Liver (tissue), 9 donors: ENCODE measurements around the gene TLCD1. TPM values are rescaled to one million over a fixed set of nuclear protein-coding genes. Genes with fewer than 3 reads are reported as not detected.
"Not testable (repeated sequence)": the region's sequence is repeated elsewhere in the genome, so short reads cannot be mapped to it uniquely, and the experiment has no call there.

Source experiments
- DNase-seq: peaks from one replicate; pipeline ENCODE4 v3.0.0-alpha.2; 2017; ENCODE audit warnings: low spot score
- H3K27ac ChIP-seq, 2 donors: one replicate each; pipeline ENCODE4 v1.7.0; 2013; ENCODE audit warnings: inconsistent platforms in 2 of 2, low read length in 2 of 2, control low read depth in 1 of 2, low read depth in 1 of 2, mild to moderate bottlenecking in 1 of 2
- H3K27me3 ChIP-seq, 4 donors: one replicate each; pipeline versions ENCODE4 v1.6.1 to v1.7.0; 2013; ENCODE audit warnings: low read length in 3 of 4, inconsistent platforms in 1 of 4, mild to moderate bottlenecking in 1 of 4, moderate library complexity in 1 of 4; ENCODE audit not compliant: control insufficient read depth in 4 of 4, insufficient read depth in 4 of 4
- H3K36me3 ChIP-seq, 4 donors: one replicate each; pipeline versions ENCODE4 v1.6.1 to v1.7.0; 2013; ENCODE audit warnings: low read length in 3 of 4, mild to moderate bottlenecking in 3 of 4, low read depth in 1 of 4, moderate library complexity in 1 of 4; ENCODE audit not compliant: control insufficient read depth in 4 of 4, insufficient read depth in 3 of 4
- H3K4me1 ChIP-seq, 4 donors: one replicate each; pipeline versions ENCODE4 v1.6.1 to v1.7.0; 2013; ENCODE audit warnings: low read length in 3 of 4, mild to moderate bottlenecking in 3 of 4, moderate library complexity in 1 of 4; ENCODE audit not compliant: control insufficient read depth in 4 of 4, insufficient read depth in 4 of 4
- H3K4me3 ChIP-seq, 3 donors: one replicate each; pipeline versions ENCODE4 v1.6.1 to v1.7.0; 2013; ENCODE audit warnings: low read length in 3 of 3, control low read depth in 1 of 3, low read depth in 1 of 3, mild to moderate bottlenecking in 1 of 3
- H3K9ac ChIP-seq, 2 donors: one replicate each; pipeline ENCODE4 v1.7.0; 2013; ENCODE audit warnings: low read length in 2 of 2, mild to moderate bottlenecking in 2 of 2, moderate library complexity in 2 of 2, control low read depth in 1 of 2, low read depth in 1 of 2
- H3K9me3 ChIP-seq, 4 donors: one replicate each; pipeline versions ENCODE4 v1.6.1 to v1.7.0; 2013; ENCODE audit warnings: low read length in 3 of 4; ENCODE audit not compliant: control insufficient read depth in 4 of 4
- ATF3 ChIP-seq: IDR thresholded peaks from 2 replicates; pipeline ENCODE4 v1.6.1; 2016; ENCODE audit warnings: antibody characterized with exemption
- EGR1 ChIP-seq, 2 donors: IDR thresholded peaks; 2 replicates each; pipeline ENCODE4 v1.6.1; 2016 to 2018; ENCODE audit warnings: antibody characterized with exemption in 2 of 2, low read depth in 2 of 2
- FOXA2 ChIP-seq: IDR thresholded peaks from 2 replicates; pipeline ENCODE4 v1.6.1; 2016; ENCODE audit warnings: antibody characterized with exemption
- GABPA ChIP-seq, 2 donors: IDR thresholded peaks in 1 of 2; conservative IDR thresholded peaks in 1 of 2; 2 replicates each; pipeline ENCODE4 v1.6.1; 2016; ENCODE audit warnings: antibody characterized with exemption in 2 of 2, mild to moderate bottlenecking in 1 of 2, moderate library complexity in 1 of 2
- HNF4G ChIP-seq: IDR thresholded peaks from 2 replicates; pipeline ENCODE4 v1.6.1; 2016; ENCODE audit warnings: antibody characterized with exemption
- JUND ChIP-seq, 2 donors: IDR thresholded peaks; 2 replicates each; pipeline ENCODE4 v1.6.1; 2016; ENCODE audit warnings: antibody characterized with exemption in 2 of 2
- NR2F2 ChIP-seq: IDR thresholded peaks from 2 replicates; pipeline ENCODE4 v1.6.1; 2016; ENCODE audit warnings: antibody characterized with exemption
- RAD21 ChIP-seq, 2 donors: IDR thresholded peaks; 2 replicates each; pipeline ENCODE4 v1.6.1; 2016; ENCODE audit warnings: antibody characterized with exemption in 2 of 2, mild to moderate bottlenecking in 2 of 2
- REST ChIP-seq: IDR thresholded peaks from 2 replicates; pipeline ENCODE4 v1.6.1; 2016; ENCODE audit warnings: antibody characterized with exemption, mild to moderate bottlenecking
- RXRA ChIP-seq, 2 donors: IDR thresholded peaks; 2 replicates each; pipeline ENCODE4 v1.6.1; 2017 to 2018; ENCODE audit warnings: antibody characterized with exemption in 2 of 2, mild to moderate bottlenecking in 1 of 2
- SP1 ChIP-seq: IDR thresholded peaks from 2 replicates; pipeline ENCODE4 v1.6.1; 2018; ENCODE audit warnings: antibody characterized with exemption, mild to moderate bottlenecking
- YY1 ChIP-seq: IDR thresholded peaks from 2 replicates; pipeline ENCODE4 v1.6.1; 2016; ENCODE audit warnings: antibody characterized with exemption, mild to moderate bottlenecking
- WGBS: extraction: QIAGEN DNeasy Blood & Tissue Kit; methylation state at CpG from one replicate; pipeline ENCODE4 v1.1.7; 2013; 5-methylcytosine and 5-hydroxymethylcytosine counted together
- polyA plus RNA-seq, 2 donors: library from polyadenylated mRNA; stranded (reverse) in 1 of 2; unstranded in 1 of 2; fragments of 200-250 nt in 1 of 2; fragments of >200 nt in 1 of 2; fragmentation: Nextera tagmentation in 1 of 2; extraction: Ambion mirVana in 1 of 2; gene quantifications; one replicate each; pipeline versions ENCODE4 v1.2.1 to v1.2.3, GENCODE V29; 2013 to 2015
- total RNA-seq, 2 donors: library from RNA; depleted of rRNA; stranded (reverse); fragments of >200 nt; gene quantifications; one replicate each; pipeline ENCODE4 v1.2.3, GENCODE V29; 2014
- TF ChIP-seq, protein P1 (sequence below): IDR thresholded peaks from 2 replicates; pipeline ENCODE4 v1.6.1; 2016; ENCODE audit warnings: antibody characterized with exemption
- donor health status: healthy.
- donor health status: healthy.
- donor health status: healthy.
- donor health status: healthy.
- donor health status: healthy.

TLCD1 gene
- total and polyA plus RNA-seq, 4 donors, result 4.4 to 8.8 (median 6.5) TPM

GRCh38 chr17:28724500-28725165 is 1.4 kb downstream of the TLCD1 start (continued):
- TF ChIP-seq, protein P1, sequence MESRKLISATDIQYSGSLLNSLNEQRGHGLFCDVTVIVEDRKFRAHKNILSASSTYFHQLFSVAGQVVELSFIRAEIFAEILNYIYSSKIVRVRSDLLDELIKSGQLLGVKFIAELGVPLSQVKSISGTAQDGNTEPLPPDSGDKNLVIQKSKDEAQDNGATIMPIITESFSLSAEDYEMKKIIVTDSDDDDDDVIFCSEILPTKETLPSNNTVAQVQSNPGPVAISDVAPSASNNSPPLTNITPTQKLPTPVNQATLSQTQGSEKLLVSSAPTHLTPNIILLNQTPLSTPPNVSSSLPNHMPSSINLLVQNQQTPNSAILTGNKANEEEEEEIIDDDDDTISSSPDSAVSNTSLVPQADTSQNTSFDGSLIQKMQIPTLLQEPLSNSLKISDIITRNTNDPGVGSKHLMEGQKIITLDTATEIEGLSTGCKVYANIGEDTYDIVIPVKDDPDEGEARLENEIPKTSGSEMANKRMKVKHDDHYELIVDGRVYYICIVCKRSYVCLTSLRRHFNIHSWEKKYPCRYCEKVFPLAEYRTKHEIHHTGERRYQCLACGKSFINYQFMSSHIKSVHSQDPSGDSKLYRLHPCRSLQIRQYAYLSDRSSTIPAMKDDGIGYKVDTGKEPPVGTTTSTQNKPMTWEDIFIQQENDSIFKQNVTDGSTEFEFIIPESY, result no peak
- TF ChIP-seq SP1, result no peak
- TF ChIP-seq EGR1 (IDR thresholded peaks at IDR 0.05; ENCODE audit: low read depth in 2 of 2), result no peak
- TF ChIP-seq RXRA (IDR thresholded peaks at IDR 0.05), result no peak
- no peak for TF ChIP-seq RAD21 (IDR thresholded peaks at IDR 0.05)
- TF ChIP-seq HNF4G, result no peak

DNA sequence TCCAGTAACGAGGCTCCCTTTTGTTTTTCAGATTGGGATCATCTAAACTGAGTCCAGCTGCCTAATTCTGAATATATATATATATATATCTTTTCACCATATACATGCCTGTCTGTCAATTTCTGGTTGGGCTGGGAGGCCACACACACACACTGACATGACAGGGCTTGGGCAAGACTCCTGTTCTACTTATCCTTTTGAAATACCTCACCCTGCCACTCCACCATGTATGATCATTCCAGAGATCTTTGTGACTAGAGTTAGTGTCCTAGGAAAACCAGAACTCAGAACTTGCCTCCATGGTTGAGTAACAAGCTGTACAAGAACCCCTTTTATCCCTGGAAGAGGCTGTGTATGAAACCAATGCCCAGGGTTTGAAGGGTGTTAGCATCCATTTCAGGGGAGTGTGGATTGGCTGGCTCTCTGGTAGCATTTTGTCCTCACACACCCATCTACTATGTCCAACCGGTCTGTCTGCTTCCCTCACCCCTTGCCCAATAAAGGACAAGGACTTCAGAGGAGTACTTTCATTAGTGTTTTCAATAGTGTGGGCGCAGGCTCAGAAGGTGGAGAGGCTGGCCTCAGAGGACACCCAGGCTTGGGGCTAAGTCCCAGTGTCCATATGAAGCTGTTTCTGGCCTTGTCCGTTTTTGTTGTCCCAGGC is 2.1 kb downstream of the TLCD1 start:
- not testable (repeated sequence) for H3K9ac ChIP-seq, H3K27ac ChIP-seq

GRCh38 chr17:28723159-28723835 is 2.7 kb downstream of the TLCD1 start:
- Histone ChIP-seq H3K4me1 (peaks cover 6 to 51% (median 32%) of the 10 kb centered on the region in 4 donors), H3K27me3 (no peaks in the 10 kb centered on the region)
- no peak for TF ChIP-seq ATF3
- TF ChIP-seq YY1, result no peak
- TF ChIP-seq RXRA (IDR thresholded peaks at IDR 0.05), result no peak
- TF ChIP-seq HNF4G, result no peak
- TF ChIP-seq RAD21 (IDR thresholded peaks at IDR 0.05), result no peak
- TF ChIP-seq FOXA2, result no peak
- no peak for TF ChIP-seq JUND (IDR thresholded peaks at IDR 0.05)

More for the DNA sequence above, 2.1 kb downstream of the TLCD1 start:
- H3K36me3 ChIP-seq, result peaks cover 10 to 28% (median 22%) of the 10 kb centered on the region in 4 donors
- not testable (repeated sequence) for H3K4me3 ChIP-seq, H3K9me3 ChIP-seq, DNase-seq, H3K27me3 ChIP-seq
- peaks cover 6 to 49% (median 33%) of the 10 kb centered on the region in 4 donors for H3K4me1 ChIP-seq
- 83% methylated on average over 4 of the region's 4 CpGs for WGBS

DNA sequence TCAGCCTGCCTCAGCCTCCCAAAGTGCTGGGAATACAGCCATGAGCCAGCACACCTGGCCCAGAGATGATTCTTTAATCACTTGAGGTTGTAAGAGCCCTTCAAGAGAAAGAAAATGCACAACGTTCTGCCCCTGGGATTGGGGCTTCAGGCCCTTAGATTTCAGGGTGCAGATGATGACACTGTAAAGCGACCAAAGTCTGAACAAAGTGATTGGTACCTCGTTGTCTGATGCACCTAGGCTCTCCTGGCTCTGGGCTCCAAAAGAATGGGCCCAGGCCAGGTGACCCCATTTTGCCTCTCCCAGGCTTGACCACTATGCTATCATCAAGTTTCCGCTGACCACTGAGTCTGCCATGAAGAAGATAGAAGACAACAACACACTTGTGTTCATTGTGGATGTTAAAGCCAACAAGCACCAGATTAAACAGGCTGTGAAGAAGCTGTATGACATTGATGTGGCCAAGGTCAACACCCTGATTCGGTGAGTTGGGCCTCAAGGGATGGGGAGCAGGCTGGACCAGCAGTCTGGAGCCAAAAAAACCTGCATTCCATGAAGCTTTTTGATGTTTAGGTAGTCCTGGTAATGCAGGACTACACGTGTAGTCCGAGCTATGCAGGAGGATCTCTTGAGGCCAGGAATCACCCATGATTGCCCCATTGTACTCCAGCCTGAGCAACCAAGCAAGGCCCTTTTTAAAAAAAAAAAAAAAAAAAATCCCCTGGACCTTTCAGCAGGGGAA is 3.4 kb downstream of the TLCD1 start:
- Histone ChIP-seq H3K27me3 (no peaks in the 10 kb centered on the region), H3K27ac (no peak overlapping the region), H3K4me1 (peaks cover 6 to 45% (median 30%) of the 10 kb centered on the region in 4 donors), H3K36me3 (peaks cover 10 to 28% (median 22%) of the 10 kb centered on the region in 4 donors), H3K4me3 (no peak overlapping the region), H3K9ac (no peak overlapping the region), H3K9me3 (no peaks in the 10 kb centered on the region)
- WGBS, result 77% methylated on average over 7 of the region's 7 CpGs
- no peak for DNase-seq
- no peak for TF ChIP-seq GABPA (IDR thresholded peaks at IDR 0.05 in 1 of 2, conservative IDR thresholded peaks at IDR 0.05 in 1 of 2)
- no peak for TF ChIP-seq YY1
- TF ChIP-seq RXRA (IDR thresholded peaks at IDR 0.05), result no peak
- no peak for TF ChIP-seq REST
- TF ChIP-seq EGR1 (IDR thresholded peaks at IDR 0.05; ENCODE audit: low read depth in 2 of 2), result no peak
- no peak for TF ChIP-seq NR2F2
- TF ChIP-seq, protein P1, result no peak
- TF ChIP-seq FOXA2, result no peak

More at GRCh38 chr17:28723159-28723835, 2.7 kb downstream of the TLCD1 start:
- no peaks in the 10 kb centered on the region for H3K9me3 ChIP-seq
- DNase-seq, result no peak
- WGBS, result 82% methylated on average over 6 of the region's 6 CpGs
- no peak overlapping the region for H3K27ac ChIP-seq
- peaks cover 10 to 28% (median 22%) of the 10 kb centered on the region in 4 donors for H3K36me3 ChIP-seq
- H3K4me3 ChIP-seq, result no peak overlapping the region
- no peak overlapping the region for H3K9ac ChIP-seq
